ENCODE results near the gene MATCAP1.

Gene MATCAP1

DNA sequence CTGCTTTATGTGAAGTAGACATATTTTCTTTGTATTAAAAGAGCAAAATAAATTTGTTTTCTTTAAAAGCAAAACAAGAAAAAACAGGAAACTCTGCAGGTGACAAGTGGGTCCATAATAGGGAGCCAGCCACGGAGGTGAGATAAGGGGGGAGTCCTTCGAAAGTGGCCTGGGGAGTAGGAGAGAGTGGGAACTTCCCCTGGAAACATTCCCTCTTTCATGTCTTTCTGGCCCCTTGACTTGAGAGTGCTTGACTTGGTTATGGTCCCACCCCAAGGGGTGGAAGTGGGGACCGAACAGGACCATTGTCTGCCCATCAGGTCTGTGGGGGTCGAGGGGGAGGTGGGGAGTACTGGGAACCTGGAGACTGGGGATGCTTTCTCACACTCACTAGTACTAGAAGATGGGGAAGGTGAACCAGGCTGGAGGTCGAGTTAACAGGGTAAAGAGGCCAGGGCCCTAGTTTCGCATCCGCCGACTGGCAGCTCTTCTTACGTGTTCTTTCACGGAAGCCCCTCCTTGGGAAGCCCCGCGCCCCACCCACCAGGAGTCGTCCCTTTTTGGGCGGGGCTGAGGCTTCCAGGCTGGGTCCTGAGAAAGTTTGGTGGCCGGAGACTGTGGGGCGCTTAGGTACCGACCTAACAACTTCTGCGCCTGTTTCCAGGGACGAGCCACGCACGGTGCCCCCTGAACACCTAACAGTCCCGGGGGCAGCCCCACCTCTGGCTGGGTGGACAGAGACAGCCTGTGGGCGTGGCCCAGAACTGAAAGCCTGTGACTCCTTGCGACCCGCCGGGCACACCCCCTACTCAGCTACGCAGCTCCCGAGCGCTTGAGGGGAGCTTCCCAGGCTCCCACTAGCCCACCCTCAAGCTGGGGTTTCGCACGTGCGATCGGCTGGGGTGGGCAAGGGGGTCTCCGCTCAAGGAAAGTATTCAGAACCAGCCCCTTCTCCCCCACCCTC lies 24.8 kb downstream of the MATCAP1 start:
- DNase-seq: peak in 1 of 56 donors; percentile 61

GRCh38 chr16:67157892-67158635 lies 25.7 kb downstream of the MATCAP1 start:
- no peak for DNase-seq

GRCh38 chr16:67157106-67157748 lies 26.5 kb downstream of the MATCAP1 start:
- DNase-seq: no peak

GRCh38 chr16:67156143-67156844 lies 27.5 kb downstream of the MATCAP1 start:
- DNase-seq: no peak

- DNase-seq: peak in 45 of 56 donors; percentile 29 to 83 (median 63)
Measured at GRCh38 chr16:67155295-67156142, 28.2 kb downstream of the MATCAP1 start.

DNA sequence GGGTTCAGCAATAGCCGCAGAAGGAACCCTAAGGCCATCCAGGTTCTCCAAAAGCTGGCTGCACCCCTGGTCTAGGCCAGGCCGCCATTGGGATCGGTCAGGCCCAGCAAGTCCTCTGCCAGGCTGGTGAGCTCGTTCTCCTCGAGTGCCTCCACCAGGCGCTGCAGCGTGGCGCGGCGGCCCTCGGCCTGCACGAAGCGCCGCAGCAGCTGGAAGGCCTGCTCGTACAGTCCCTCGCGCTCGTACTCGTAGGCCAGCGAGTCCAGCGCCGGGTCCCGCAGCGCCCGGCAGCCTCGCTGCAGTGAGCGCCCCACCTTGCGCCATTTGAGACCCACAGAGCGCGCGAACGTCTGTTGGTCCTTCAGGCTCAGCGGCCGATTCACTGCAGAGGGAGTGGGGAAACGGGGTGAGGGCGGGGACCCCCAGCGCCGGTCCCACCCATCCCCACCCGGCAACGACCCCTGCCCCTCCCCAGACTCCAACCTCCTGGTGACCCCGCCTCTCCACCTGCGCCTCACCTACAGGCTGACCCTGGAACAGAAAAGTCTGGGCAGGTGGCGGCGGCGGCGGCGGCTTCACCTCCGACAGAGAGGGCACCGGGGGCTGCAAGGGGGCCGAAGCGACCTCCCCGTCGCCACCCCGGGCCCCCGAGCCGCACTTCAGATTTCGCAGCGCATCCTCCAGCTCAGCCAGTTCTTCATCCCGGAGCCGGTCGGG lies 29.0 kb downstream of the MATCAP1 start:
- peak in 1 of 56 donors; percentile 4 for DNase-seq

GRCh38 chr16:67151431-67152097 lies 32.2 kb downstream of the MATCAP1 start:
- no peak for DNase-seq

- peak in 39 of 56 donors; percentile 20 to 83 (median 56) for DNase-seq
Measured at GRCh38 chr16:67150833-67151396, 32.8 kb downstream of the MATCAP1 start, which contains the start of gene B3GNT9. Gene B3GNT9 (minus strand): TSS chr16:67150998. CDS start chr16:67150485, 513 bp downstream.

- DNase-seq: peak in 9 of 56 donors; percentile 27 to 66 (median 55)
Measured at GRCh38 chr16:67150047-67150832, 33.5 kb downstream of the MATCAP1 start.

- DNase-seq: no peak
Measured at GRCh38 chr16:67149276-67150046, 34.3 kb downstream of the MATCAP1 start.

- DNase-seq: no peak
Measured at GRCh38 chr16:67148656-67149275, 35.0 kb downstream of the MATCAP1 start.

GRCh38 chr16:67148221-67148620 lies 35.5 kb downstream of the MATCAP1 start:
- DNase-seq: no peak

- peak in 1 of 56 donors; percentile 20 for DNase-seq
Measured at GRCh38 chr16:67147437-67148140, 36.2 kb downstream of the MATCAP1 start.

DNA sequence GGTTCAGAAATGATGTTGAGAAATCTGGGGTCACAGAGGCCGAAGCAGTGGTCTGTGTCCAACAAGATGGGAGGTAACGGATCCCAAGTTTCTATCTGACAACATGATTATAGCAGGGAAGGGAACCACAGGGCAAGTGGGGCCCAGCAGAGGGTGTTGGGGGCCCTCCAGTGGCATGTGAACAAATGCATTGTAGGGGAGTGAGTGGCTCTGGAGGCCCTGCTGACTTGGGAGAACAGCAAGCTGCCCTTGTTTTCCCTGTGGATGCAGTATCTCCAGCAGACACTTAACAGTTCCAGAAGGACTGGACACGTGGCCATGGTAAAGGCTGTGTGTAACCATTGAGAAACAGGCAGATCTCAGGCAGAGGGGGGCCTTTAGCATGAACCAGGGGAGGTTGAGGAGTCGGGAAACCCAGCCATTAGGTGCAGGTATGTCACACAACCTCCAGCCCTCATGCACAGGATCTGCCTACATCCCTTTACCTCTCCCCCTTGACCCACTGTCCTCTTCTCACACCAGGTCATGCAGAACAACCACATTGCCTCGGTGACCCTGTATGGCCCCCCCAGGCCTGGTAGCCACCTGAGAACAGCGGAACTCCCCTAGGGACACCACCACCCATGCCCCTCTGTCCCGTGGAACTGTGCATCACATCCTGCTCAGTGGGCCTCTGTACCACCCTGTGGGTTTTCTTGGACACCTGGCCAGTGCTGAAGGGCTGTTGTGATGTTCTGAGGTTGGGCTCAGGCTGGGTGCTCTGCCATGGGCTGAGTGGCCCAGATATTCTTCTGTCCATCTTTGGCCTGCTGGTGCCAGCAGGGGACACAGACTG lies 37.0 kb downstream of the MATCAP1 start:
- peak in 3 of 56 donors; percentile 4 to 28 (median 4) for DNase-seq

Measured in nucleus accumbens (tissue), 56 donors.